Neural crest cell (in vitro differentiated cells): ENCODE results near the gene ZNF680. TPM values are rescaled to one million over a fixed set of nuclear protein-coding genes. Genes with fewer than 3 reads are reported as not detected.

ENCODE experiments used
- DNase-seq: peaks from one replicate; pipeline ENCODE4 v3.0.0; 2021; ENCODE audit warnings: low read depth, mixed read lengths, low spot score
- H3K27ac Mint-ChIP-seq: one replicate; pipeline ENCODE4 v1.8.0; 2021; ENCODE audit warnings: mild to moderate bottlenecking, mixed read lengths; ENCODE audit not compliant: unreplicated experiment
- H3K27me3 Mint-ChIP-seq: 2 replicates; pipeline ENCODE4 v1.8.0; 2021; ENCODE audit warnings: low read depth, mild to moderate bottlenecking, mixed read lengths
- H3K36me3 Mint-ChIP-seq: 2 replicates; pipeline ENCODE4 v1.8.0; 2021; ENCODE audit warnings: low read depth, mild to moderate bottlenecking, mixed read lengths
- H3K4me1 Mint-ChIP-seq: 2 replicates; pipeline ENCODE4 v1.8.0; 2021; ENCODE audit warnings: mixed read lengths
- H3K4me3 Mint-ChIP-seq: one replicate; pipeline ENCODE4 v1.8.0; 2021; ENCODE audit warnings: mild to moderate bottlenecking, mixed read lengths
- H3K9me3 Mint-ChIP-seq: 2 replicates; pipeline ENCODE4 v1.8.0; 2021; ENCODE audit warnings: mixed read lengths
- total RNA-seq: library from RNA; stranded (reverse); gene quantifications from 2 replicates; pipeline ENCODE4 v1.2.1, GENCODE V29; 2021
- TF ChIP-seq, protein P1 (sequence below): fragments of 200-600 bp; sonication (generic); conservative IDR thresholded peaks from 2 replicates; pipeline ENCODE4 v1.5.0; 2021; ENCODE audit warnings: antibody characterized with exemption, mild to moderate bottlenecking

The ZNF680 gene
- total RNA-seq, 1 donor from 2014 or later: 18.0 TPM

DNA sequence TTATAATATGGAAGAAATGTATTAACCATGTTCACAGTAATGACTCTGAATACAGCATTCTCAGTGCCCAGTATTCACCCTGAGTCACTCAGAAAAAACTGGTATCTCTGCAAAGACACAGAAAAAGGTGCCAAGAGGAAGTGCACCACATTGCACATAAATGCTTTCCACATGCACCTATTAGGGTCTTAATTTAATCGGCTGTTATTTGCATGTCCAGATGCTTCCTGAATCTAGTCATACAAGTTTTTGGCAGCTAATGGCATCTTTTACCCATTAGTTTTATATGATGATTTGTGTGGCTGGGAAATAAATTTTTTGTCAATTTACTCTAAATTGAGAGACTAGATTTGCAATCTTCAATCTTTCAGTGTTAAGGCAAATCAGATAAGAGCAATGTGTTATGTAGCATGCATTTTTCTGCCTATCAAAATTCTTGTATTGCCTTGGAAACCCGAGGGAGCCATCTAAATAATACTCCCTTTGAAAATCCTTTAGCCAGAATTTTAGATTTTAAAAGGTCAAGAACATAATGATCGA lies 58.2 kb downstream of the ZNF680 start:
- TF ChIP-seq, protein P1, sequence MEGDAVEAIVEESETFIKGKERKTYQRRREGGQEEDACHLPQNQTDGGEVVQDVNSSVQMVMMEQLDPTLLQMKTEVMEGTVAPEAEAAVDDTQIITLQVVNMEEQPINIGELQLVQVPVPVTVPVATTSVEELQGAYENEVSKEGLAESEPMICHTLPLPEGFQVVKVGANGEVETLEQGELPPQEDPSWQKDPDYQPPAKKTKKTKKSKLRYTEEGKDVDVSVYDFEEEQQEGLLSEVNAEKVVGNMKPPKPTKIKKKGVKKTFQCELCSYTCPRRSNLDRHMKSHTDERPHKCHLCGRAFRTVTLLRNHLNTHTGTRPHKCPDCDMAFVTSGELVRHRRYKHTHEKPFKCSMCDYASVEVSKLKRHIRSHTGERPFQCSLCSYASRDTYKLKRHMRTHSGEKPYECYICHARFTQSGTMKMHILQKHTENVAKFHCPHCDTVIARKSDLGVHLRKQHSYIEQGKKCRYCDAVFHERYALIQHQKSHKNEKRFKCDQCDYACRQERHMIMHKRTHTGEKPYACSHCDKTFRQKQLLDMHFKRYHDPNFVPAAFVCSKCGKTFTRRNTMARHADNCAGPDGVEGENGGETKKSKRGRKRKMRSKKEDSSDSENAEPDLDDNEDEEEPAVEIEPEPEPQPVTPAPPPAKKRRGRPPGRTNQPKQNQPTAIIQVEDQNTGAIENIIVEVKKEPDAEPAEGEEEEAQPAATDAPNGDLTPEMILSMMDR: no peak
- Mint-ChIP-seq H3K4me3 (no peak overlapping the region), H3K9me3 (peaks cover 34% of the 10 kb centered on the region), H3K27me3 (no peaks in the 10 kb centered on the region), H3K36me3 (peaks cover 49% of the 10 kb centered on the region), H3K27ac (no peak overlapping the region), H3K4me1 (no peaks in the 10 kb centered on the region)
- DNase-seq: no peak

DNA sequence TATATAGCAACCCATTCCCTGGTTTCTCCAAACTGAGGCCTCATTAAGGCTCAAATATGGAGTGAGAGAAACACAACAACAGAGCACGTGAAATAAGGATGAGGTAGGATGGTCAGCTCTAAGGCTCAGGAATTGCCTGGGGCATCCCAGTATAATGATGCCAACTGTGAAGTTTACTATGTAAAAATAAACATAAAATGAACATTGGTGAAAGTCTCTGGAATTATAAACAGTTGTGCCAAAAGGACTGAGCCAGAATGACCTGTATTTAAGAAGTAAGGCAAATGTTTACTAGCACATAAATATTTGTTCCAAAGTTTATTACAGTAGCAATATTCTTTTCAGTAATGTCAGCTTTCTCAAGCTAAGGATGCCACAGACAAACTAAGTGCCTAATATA lies 64.6 kb downstream of the ZNF680 start:
- DNase-seq: no peak
- Mint-ChIP-seq H3K4me3 (no peak overlapping the region), H3K36me3 (peaks cover 20% of the 10 kb centered on the region), H3K27ac (no peak overlapping the region), H3K4me1 (no peaks in the 10 kb centered on the region), H3K27me3 (no peaks in the 10 kb centered on the region), H3K9me3 (peaks cover 14% of the 10 kb centered on the region)
- TF ChIP-seq, protein P1: no peak

DNA sequence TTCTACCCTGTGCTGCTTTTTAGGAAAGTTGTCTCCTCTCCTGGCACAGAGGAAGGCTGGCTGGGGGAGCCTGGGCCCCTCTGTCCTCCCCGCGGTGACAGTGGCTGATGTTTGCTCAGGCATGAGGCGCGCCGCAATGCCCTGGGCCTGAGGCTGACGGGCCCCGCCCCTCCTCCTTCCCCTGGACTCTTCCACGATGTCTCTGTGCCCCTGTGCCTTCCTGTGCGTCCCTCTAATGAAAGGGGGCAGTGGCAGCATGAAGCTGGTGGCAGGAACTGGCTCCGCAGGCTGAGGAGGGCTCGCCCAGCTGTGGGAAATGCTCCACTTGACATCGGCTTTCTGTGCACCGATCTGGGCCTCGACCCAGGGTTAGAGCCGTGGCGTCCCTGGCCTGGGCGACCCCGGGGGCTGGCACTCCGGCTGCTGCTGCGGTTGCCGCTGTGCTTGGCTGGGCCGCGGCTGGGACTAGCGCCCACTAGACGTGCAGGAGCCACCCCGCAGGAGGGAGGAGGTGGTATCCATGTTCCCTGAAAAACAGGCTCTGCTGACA lies 67.9 kb downstream of the ZNF680 start:
- DNase-seq: no peak
- peaks cover 6% of the 10 kb centered on the region for H3K36me3 Mint-ChIP-seq
- no peak overlapping the region for H3K27ac Mint-ChIP-seq
- no peaks in the 10 kb centered on the region for H3K27me3 Mint-ChIP-seq
- no peaks in the 10 kb centered on the region for H3K4me1 Mint-ChIP-seq
- peaks cover 9% of the 10 kb centered on the region for H3K9me3 Mint-ChIP-seq
- TF ChIP-seq, protein P1: no peak
- no peak overlapping the region for H3K4me3 Mint-ChIP-seq

DNA sequence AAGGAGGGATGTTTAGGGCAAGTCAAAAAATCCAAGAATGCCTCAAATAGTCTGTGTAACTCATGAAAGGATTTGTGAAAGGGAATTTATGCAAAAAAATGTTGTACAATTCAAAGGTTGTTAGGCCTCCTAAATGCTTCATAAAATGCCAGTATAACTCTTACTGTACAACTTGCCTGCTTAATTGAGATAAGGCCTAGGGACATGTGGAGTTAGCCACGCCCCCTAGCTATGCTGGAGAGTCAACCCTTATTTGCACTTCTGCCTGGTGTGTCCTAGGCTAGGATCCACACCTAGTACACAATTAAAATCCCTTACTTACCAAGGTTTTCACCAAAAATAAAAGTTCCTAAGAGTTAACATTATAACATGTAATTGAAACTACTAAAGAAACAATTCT lies 77.2 kb downstream of the ZNF680 start:
- no peak for DNase-seq
- TF ChIP-seq, protein P1: no peak
- no peaks in the 10 kb centered on the region for H3K4me1 Mint-ChIP-seq
- no peaks in the 10 kb centered on the region for H3K36me3 Mint-ChIP-seq
- H3K27ac Mint-ChIP-seq: no peak overlapping the region
- H3K9me3 Mint-ChIP-seq: peaks cover 9% of the 10 kb centered on the region
- no peaks in the 10 kb centered on the region for H3K27me3 Mint-ChIP-seq
- no peak overlapping the region for H3K4me3 Mint-ChIP-seq

Other genes with a start within 250 kb of the ZNF680 start
- gene ZNF736, start 249.1 kb downstream of the ZNF680 start, total RNA-seq: not detected in 2 replicates
- 18.7 and 18.8 TPM in 2 replicates for gene ZNF107, start 103.1 kb upstream of the ZNF680 start, total RNA-seq
- 17.3 and 18.5 TPM in 2 replicates for gene ZNF138, start 231.4 kb upstream of the ZNF680 start, total RNA-seq